Measurements from ENCODE around the gene OR11H6. TPM values are rescaled to one million over a fixed set of nuclear protein-coding genes. Genes with fewer than 3 reads are reported as not detected.
"Not testable (repeated sequence)": the region's sequence is repeated elsewhere in the genome, so short reads cannot be mapped to it uniquely, and the experiment has no call there.

Gene OR11H6, protein sequence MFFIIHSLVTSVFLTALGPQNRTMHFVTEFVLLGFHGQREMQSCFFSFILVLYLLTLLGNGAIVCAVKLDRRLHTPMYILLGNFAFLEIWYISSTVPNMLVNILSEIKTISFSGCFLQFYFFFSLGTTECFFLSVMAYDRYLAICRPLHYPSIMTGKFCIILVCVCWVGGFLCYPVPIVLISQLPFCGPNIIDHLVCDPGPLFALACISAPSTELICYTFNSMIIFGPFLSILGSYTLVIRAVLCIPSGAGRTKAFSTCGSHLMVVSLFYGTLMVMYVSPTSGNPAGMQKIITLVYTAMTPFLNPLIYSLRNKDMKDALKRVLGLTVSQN
- polyA plus RNA-seq, result not detected

DNA sequence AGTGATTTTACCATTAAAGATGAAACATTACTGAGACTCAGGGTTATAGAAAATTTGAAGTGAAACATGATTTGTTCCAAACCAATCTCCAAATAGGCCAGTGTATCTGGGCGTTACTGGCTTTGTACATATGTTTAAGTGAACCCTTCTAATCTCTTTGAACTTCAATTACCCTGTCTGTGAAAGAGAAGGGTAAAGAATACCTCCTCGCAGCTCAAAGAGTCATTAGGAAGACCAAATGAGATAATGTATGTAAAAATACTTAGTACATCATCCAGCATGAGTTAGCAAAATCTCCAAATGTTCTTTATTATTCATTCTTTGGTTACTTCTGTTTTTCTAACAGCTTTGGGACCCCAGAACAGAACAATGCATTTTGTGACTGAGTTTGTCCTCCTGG is at the start of gene OR11H6:
Gene OR11H6 (plus strand): TSS at position 301 of the 400 bp plus-strand sequence. CDS start 0 bp downstream, at position 301.
- no peak for DNase-seq
- no peak within 1 kb of the TSS for H3K4me3 Mint-ChIP-seq

DNA sequence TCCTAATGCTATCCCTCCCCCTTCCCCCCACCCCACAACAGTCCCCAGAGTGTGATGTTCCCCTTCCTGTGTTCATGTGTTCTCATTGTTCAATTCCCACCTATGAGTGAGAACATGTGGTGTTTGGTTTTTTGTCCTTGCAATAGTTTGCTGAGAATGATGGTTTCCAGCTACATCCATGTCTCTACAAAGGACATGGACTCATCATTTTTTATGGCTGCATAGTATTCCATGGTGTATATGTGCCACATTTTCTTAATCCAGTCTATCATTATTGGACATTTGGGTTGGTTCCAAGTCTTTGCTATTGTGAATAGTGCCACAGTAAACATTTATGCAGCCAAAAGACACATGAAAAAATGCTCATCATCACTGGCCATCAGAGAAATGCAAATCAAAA is 49.3 kb upstream of the OR11H6 start:
- H3K27ac Mint-ChIP-seq; H3K36me3 Mint-ChIP-seq; H3K4me3 Mint-ChIP-seq; H3K27me3 Mint-ChIP-seq (ENCODE audit: low read depth in 3 of 3); H3K4me1 Mint-ChIP-seq; H3K9me3 Mint-ChIP-seq; DNase-seq: not testable (repeated sequence)

More for the DNA sequence above, at the start of gene OR11H6:
- Mint-ChIP-seq H3K27ac (no peak within 1 kb of the TSS), H3K27me3 (ENCODE audit: low read depth in 3 of 3) (peaks cover 1 to 5% (median 2%) of the 10 kb centered on the region in 3 donors), H3K4me1 (no peaks in the 10 kb centered on the region), H3K9me3 (peaks cover 0 to 14% (median 6%) of the 10 kb centered on the region in 6 donors), H3K36me3 (no peaks in the 10 kb centered on the region)

DNA sequence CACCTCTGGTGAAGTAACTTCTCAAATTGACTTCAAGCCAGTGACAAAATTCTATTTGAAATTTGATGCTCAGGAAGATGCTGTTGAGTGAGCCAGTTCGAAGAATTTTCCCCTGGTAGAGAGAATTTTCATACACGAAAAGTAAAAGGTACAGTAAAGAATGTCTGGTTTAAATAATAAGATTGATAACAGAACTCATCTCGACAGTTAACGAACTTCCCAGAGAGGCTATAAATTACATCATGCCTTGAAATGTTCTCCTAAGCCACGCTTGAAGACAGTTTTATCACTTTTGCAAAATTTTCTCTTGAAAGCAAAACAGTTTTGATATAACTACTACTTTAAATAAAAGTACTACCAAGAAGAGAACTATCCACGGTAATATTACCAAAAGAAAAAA is 47.2 kb upstream of the OR11H6 start:
- peaks cover 0 to 3% (median 0%) of the 10 kb centered on the region in 6 donors for H3K9me3 Mint-ChIP-seq
- H3K4me1 Mint-ChIP-seq, result no peaks in the 10 kb centered on the region
- no peak overlapping the region for H3K4me3 Mint-ChIP-seq
- no peaks in the 10 kb centered on the region for H3K36me3 Mint-ChIP-seq
- no peak overlapping the region for H3K27ac Mint-ChIP-seq
- peaks cover 0 to 5% (median 2%) of the 10 kb centered on the region in 3 donors for H3K27me3 Mint-ChIP-seq (ENCODE audit: low read depth in 3 of 3)
- no peak for DNase-seq

DNA sequence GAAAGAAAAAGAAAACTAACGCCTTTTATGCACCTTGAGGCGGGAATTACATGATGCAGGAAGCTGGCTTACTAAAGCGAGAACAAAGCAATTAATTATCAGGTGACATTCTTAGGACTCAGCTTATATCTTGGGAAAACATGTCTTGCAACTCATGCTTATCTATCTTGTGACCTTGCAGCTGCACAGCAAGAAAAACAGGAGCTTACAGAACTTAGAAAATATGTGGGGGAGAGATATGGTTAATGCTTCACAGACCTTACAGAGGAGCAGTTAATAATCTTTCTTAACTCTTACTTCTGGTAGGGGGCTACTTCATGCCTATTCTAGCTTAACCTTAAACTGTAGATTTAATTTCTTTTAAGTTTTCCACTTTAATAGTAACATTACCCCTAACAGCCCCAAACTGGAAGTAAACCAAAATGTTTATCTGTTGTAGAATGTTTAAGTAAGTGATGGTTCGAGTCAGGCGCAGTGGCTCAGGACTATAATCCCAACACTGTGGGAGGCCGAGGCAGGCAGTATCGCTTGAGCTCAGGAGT is 46.0 kb upstream of the OR11H6 start:
- no peak for DNase-seq
- Mint-ChIP-seq H3K9me3 (peaks cover 0 to 3% (median 0%) of the 10 kb centered on the region in 6 donors), H3K27me3 (ENCODE audit: low read depth in 3 of 3) (peaks cover 0 to 5% (median 2%) of the 10 kb centered on the region in 3 donors), H3K4me1 (no peaks in the 10 kb centered on the region), H3K36me3 (no peaks in the 10 kb centered on the region), H3K27ac (no peak overlapping the region), H3K4me3 (no peak overlapping the region)

DNA sequence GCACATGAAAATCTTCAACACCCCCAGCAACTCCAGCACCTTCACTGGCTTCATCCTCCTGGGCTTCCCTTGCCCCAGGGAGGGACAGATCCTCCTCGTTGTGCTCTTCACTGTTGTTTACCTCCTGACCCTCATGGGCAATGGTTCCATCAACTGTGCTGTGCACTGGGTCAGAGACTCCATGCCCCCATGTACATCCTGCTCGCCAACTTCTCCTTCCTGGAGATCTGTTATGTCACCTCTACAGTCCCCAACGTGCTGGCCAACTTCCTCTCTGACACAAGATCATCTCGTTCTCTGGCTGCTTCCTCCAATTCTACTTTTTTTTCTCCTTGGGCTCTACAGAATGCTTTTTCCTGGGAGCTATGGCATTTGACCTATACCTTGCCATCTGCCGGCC is 44.3 kb upstream of the OR11H6 start:
- no peak for DNase-seq
- no peak overlapping the region for H3K4me3 Mint-ChIP-seq
- H3K36me3 Mint-ChIP-seq, result no peaks in the 10 kb centered on the region
- peaks cover 0 to 3% (median 0%) of the 10 kb centered on the region in 6 donors for H3K9me3 Mint-ChIP-seq
- H3K27me3 Mint-ChIP-seq (ENCODE audit: low read depth in 3 of 3), result peaks cover 0 to 5% (median 2%) of the 10 kb centered on the region in 3 donors
- H3K4me1 Mint-ChIP-seq, result no peaks in the 10 kb centered on the region
- no peak overlapping the region for H3K27ac Mint-ChIP-seq

DNA sequence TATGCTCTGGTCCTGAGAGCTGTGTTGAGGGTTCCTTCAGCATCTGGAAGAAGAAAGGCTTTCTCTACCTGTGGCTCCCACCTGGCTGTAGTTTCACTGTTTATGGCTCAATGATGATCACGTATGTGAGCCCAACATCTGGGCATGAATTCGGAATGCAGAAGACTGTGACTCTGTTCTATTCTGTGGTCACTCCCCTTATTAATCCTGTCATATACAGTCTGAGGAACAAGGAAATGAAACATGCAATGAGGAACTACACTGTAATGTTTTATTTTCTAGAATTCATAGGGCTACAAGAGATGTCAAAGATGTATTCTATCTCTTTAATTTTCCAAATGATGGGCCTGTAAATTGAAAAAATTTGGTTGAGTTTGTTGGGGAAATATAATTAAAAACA is 43.6 kb upstream of the OR11H6 start:
- Mint-ChIP-seq H3K27me3 (ENCODE audit: low read depth in 3 of 3) (peaks cover 0 to 5% (median 2%) of the 10 kb centered on the region in 3 donors), H3K4me3 (no peak overlapping the region), H3K4me1 (no peaks in the 10 kb centered on the region), H3K9me3 (peaks cover 0 to 3% (median 0%) of the 10 kb centered on the region in 6 donors), H3K36me3 (no peaks in the 10 kb centered on the region), H3K27ac (no peak overlapping the region)
- no peak for DNase-seq

DNA sequence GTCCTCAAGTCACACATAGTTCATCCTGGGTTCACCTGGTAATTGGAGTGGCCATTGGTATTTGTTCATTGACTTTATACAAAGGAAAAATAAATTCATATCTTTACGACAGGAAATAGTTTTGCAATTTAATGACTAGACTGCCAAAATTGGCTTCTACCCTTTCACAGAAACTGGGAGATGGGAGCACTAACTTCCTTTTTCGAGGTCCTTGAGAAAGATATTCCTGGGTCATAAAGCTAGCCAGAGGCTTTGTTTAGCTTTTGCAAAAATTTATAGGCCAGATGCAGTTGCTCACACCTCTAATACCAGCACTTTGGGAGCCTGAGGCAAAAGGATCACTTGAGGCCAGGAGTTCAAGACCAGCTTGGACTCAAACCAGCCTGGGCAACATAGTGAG is 43.0 kb upstream of the OR11H6 start:
- Mint-ChIP-seq H3K36me3 (no peaks in the 10 kb centered on the region), H3K9me3 (peaks cover 0 to 3% (median 0%) of the 10 kb centered on the region in 6 donors), H3K27me3 (ENCODE audit: low read depth in 3 of 3) (peaks cover 0 to 2% (median 2%) of the 10 kb centered on the region in 3 donors), H3K4me3 (no peak overlapping the region), H3K27ac (no peak overlapping the region), H3K4me1 (no peaks in the 10 kb centered on the region)
- no peak for DNase-seq

DNA sequence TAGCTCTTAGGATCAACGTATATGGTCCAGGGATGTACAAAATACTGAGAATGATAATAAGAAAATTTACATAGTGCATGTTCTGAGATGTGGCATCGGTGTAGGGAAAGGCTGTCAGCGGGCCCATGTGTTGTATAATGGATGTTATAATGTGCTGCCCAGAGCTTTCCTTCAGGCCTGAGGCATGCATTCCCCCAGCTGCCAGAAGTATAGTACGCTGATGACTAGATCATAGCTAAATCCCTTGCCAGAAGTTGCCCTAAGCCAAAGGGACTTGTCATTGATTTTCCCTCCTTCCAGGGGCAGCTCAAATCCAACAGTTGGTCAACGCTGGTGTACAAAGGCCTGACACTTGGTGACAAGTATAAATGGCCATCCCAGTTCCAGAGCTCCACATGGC is 39.3 kb upstream of the OR11H6 start:
- no peaks in the 10 kb centered on the region for H3K4me1 Mint-ChIP-seq
- no peak for DNase-seq
- H3K27me3 Mint-ChIP-seq (ENCODE audit: low read depth in 3 of 3), result peaks cover 0 to 2% (median 2%) of the 10 kb centered on the region in 3 donors
- peaks cover 0 to 2% (median 0%) of the 10 kb centered on the region in 6 donors for H3K9me3 Mint-ChIP-seq
- no peaks in the 10 kb centered on the region for H3K36me3 Mint-ChIP-seq
- H3K4me3 Mint-ChIP-seq, result no peak overlapping the region
- no peak overlapping the region for H3K27ac Mint-ChIP-seq

DNA sequence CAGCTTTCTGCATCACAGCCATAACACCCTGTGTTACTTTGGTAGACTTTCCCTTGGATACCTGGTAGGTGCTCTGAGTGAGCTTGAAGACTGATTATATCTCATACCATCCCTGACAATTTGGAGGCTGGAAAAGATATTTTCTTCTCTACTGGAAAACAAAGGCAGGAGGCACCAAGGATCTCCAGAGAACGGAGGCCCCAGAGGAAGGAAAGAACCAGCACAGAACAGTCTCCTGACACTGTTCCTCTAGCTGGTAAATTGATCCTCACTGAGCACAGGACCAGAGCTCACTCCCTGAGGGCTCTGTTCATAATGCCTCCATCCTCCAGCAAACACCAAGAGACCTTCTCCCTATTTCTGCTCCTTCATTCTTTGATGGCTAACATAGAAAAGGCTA is 32.9 kb upstream of the OR11H6 start, which contains the start of gene OR11G2:
Gene OR11G2 (plus strand): TSS at position 301 of the 400 bp plus-strand sequence. CDS start 6,542 bp downstream, outside the sequence.
- Mint-ChIP-seq H3K4me3 (no peak within 1 kb of the TSS), H3K36me3 (no peaks in the 10 kb centered on the region), H3K4me1 (no peaks in the 10 kb centered on the region), H3K27ac (no peak within 1 kb of the TSS), H3K27me3 (ENCODE audit: low read depth in 3 of 3) (peaks cover 2 to 4% (median 2%) of the 10 kb centered on the region in 3 donors), H3K9me3 (peaks cover 0 to 2% (median 0%) of the 10 kb centered on the region in 6 donors)
- no peak for DNase-seq

DNA sequence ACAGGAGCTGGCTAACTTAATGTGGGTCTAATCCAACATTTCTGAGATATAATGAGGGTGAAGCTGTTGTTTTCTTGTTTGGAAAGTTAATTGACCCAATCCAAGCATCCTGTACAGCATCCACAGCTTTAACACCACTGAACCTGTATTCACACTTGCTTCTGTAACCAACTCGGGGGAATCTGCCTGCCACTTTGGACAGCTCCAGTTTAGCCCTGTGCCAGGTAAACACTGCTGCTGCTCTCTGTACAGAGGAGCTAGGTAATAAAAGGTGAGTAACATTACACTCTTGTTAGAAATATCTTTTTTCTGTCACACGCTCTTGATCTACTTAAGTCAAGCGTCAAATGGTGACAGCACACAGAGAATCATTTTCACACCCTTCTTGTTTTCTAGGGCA is 32.1 kb upstream of the OR11H6 start:
- H3K4me1 Mint-ChIP-seq, result no peaks in the 10 kb centered on the region
- H3K4me3 Mint-ChIP-seq, result no peak overlapping the region
- no peak for DNase-seq
- H3K27ac Mint-ChIP-seq, result no peak overlapping the region
- peaks cover 0 to 2% (median 0%) of the 10 kb centered on the region in 6 donors for H3K9me3 Mint-ChIP-seq
- peaks cover 2 to 4% (median 2%) of the 10 kb centered on the region in 3 donors for H3K27me3 Mint-ChIP-seq (ENCODE audit: low read depth in 3 of 3)
- H3K36me3 Mint-ChIP-seq, result no peaks in the 10 kb centered on the region

DNA sequence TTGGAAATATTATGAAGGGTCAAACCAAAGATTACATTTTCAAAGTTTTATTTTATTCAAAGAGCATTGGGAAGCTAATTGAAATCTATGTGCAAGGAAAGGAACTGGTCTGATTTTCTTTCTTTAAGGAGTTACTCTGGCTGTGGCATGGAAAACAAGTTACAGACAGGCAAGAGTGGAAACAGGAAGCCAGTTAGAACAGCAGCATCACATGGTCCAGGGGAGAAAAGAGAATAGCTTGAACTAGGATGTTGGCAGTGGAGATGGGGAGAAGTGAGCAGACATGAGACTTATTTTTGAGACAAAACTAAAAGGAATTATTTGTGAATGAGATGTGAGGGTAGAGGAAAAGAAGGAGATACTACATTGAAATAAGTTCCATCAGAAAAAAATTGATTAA is 29.4 kb upstream of the OR11H6 start:
- H3K36me3 Mint-ChIP-seq, result no peaks in the 10 kb centered on the region
- no peak for DNase-seq

DNA sequence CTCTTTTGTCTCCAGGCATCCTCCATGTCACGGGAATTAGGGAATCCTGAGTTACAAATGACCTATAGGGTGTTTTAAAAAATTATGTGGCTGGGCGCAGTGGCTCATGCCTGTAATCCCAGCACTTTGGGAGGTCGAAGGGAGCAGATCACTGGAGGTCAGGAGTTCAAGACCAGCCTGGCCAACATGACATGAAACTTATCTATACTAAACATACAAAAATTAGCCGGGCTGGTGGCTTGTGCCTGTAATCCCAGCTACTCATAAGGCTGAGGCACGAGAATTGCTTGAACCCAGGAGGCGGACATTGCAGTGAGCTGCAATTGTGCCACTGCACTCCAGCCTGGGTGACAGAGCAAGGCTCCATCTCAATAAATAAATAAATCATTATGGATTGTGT is 28.3 kb upstream of the OR11H6 start:
- H3K4me3 Mint-ChIP-seq, H3K9me3 Mint-ChIP-seq, H3K36me3 Mint-ChIP-seq, H3K4me1 Mint-ChIP-seq, H3K27ac Mint-ChIP-seq, DNase-seq: not testable (repeated sequence)
- H3K27me3 Mint-ChIP-seq (ENCODE audit: low read depth in 3 of 3), result peaks cover 2 to 10% (median 2%) of the 10 kb centered on the region in 3 donors

More for the DNA sequence above, 29.4 kb upstream of the OR11H6 start:
- Mint-ChIP-seq H3K4me1 (no peaks in the 10 kb centered on the region), H3K9me3 (no peaks in the 10 kb centered on the region), H3K27me3 (ENCODE audit: low read depth in 3 of 3) (peaks cover 2 to 6% (median 2%) of the 10 kb centered on the region in 3 donors), H3K27ac (no peak overlapping the region), H3K4me3 (no peak overlapping the region)

DNA sequence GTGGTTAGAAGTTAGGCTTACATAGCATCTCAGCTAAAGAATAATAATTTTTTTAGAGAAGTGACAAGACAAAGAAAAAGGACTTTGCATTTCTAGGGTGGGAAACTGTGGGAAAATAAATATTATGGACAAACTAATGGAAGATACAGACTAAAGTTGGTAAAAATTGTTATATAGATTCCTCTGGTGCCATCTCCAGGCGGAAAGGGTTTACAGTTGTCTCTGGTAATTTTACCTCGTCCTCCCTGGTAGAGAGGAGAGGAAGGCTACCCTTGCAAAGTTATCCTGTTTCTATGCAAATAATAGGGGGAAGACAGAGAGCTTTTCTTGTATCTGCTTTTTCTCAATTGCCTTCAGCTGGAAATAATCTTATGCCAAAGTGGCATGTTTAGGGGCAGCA is 27.6 kb upstream of the OR11H6 start:
- no peaks in the 10 kb centered on the region for H3K36me3 Mint-ChIP-seq

DNA sequence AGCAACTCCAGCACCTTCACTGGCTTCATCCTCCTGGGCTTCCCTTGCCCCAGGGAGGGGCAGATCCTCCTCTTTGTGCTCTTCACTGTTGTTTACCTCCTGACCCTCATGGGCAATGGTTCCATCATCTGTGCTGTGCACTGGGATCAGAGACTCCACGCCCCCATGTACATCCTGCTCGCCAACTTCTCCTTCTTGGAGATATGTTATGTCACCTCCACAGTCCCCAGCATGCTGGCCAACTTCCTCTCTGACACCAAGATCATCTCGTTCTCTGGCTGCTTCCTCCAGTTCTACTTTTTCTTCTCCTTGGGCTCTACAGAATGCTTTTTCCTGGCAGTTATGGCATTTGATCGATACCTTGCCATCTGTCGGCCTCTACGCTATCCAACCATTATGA is 26.1 kb upstream of the OR11H6 start:
- no peaks in the 10 kb centered on the region for H3K4me1 Mint-ChIP-seq
- H3K27me3 Mint-ChIP-seq (ENCODE audit: low read depth in 3 of 3), result peaks cover 2 to 10% (median 3%) of the 10 kb centered on the region in 3 donors
- peaks cover 0 to 1% (median 0%) of the 10 kb centered on the region in 6 donors for H3K9me3 Mint-ChIP-seq
- no peak overlapping the region for H3K4me3 Mint-ChIP-seq
- H3K27ac Mint-ChIP-seq, result no peak overlapping the region
- DNase-seq, result no peak
- H3K36me3 Mint-ChIP-seq, result no peaks in the 10 kb centered on the region

More for the DNA sequence above, 27.6 kb upstream of the OR11H6 start:
- Mint-ChIP-seq H3K9me3 (peaks cover 0 to 1% (median 0%) of the 10 kb centered on the region in 6 donors), H3K27me3 (ENCODE audit: low read depth in 3 of 3) (peaks cover under 1 to 10% (median 2%) of the 10 kb centered on the region in 3 donors), H3K4me3 (no peak overlapping the region), H3K27ac (no peak overlapping the region), H3K4me1 (no peaks in the 10 kb centered on the region)
- DNase-seq, result no peak

Measured in immature natural killer cell (primary cell).